Activated CD4-positive, alpha-beta memory T cell treated with anti-CD3 and anti-CD28 coated beads for 36 hours (primary cell): ENCODE results near the gene RPL32. TPM values are rescaled to one million over a fixed set of nuclear protein-coding genes. Genes with fewer than 3 reads are reported as not detected.
A peak's percentile ranks its signal among the peaks of the same experiment; 100 is the strongest.
"Not testable (repeated sequence)": the region's sequence is repeated elsewhere in the genome, so short reads cannot be mapped to it uniquely, and the experiment has no call there.

Source experiments
- CTCF ChIA-PET: fragments of 350-600 bp; sonication (Branson Sonifier 250); formaldehyde crosslinking; loops from one replicate; lab custom pipeline; 2021; ENCODE audit warnings: antibody characterized with exemption, inconsistent platforms; lab: Charles Lee
- POLR2A ChIA-PET: fragments of 350-600 bp; sonication (Branson Sonifier 250); formaldehyde crosslinking; loops from one replicate; lab custom pipeline; 2021; ENCODE audit warnings: antibody characterized with exemption; lab: Charles Lee
- DNase-seq: peaks from one replicate; pipeline ENCODE4 v3.0.0-alpha.2; 2020
- H3K27ac Mint-ChIP-seq: one replicate; pipeline ENCODE4 v1.8.0; 2021; ENCODE audit warnings: mixed read lengths
- H3K27me3 Mint-ChIP-seq: one replicate; pipeline ENCODE4 v1.8.0; 2021; ENCODE audit warnings: mixed read lengths
- H3K36me3 Mint-ChIP-seq: one replicate; pipeline ENCODE4 v1.8.0; 2021; ENCODE audit warnings: mixed read lengths
- H3K4me1 Mint-ChIP-seq: one replicate; pipeline ENCODE4 v1.8.0; 2021; ENCODE audit warnings: low read depth, mixed read lengths
- H3K4me3 Mint-ChIP-seq: one replicate; pipeline ENCODE4 v1.8.0; 2021; ENCODE audit warnings: mild to moderate bottlenecking, mixed read lengths
- H3K9me3 Mint-ChIP-seq: one replicate; pipeline ENCODE4 v1.8.0; 2021; ENCODE audit warnings: mixed read lengths
- intact Hi-C: fragments of 100-400 bp; cut with micrococcal nuclease; formaldehyde crosslinking; loops from one replicate; pipeline ENCODE4 v1.15.1; 2023
- total RNA-seq, 2 experiments: library from RNA; stranded (reverse); gene quantifications; one replicate each; pipeline ENCODE4 v1.2.3, GENCODE V29; 2021

Gene RPL32
- total RNA-seq, 2 experiments from 2014 or later, result 2,505 to 2,560 TPM

GRCh38 chr3:12798559-12799179, 42.7 kb downstream of the RPL32 start:
- no peaks in the 10 kb centered on the region for H3K36me3 Mint-ChIP-seq
- no peak for DNase-seq
- ChIA-PET POLR2A (no interaction called here), CTCF (interaction anchor here (2.3 to 3.8 kb wide), 3 partner anchors 9 to 11 kb away, joined by 7 to 22 read pairs (median 10); no protein-coding TSS in a partner anchor)
- peaks cover 6% of the 10 kb centered on the region for H3K4me1 Mint-ChIP-seq
- no peak overlapping the region for H3K4me3 Mint-ChIP-seq
- no peak overlapping the region for H3K27ac Mint-ChIP-seq
- intact Hi-C loops, result no loop called here
- H3K9me3 Mint-ChIP-seq, result no peaks in the 10 kb centered on the region
- peaks cover 2% of the 10 kb centered on the region for H3K27me3 Mint-ChIP-seq

GRCh38 chr3:12797892-12798558, 43.3 kb downstream of the RPL32 start:
- Mint-ChIP-seq H3K9me3 (no peaks in the 10 kb centered on the region), H3K36me3 (no peaks in the 10 kb centered on the region), H3K27ac (no peak overlapping the region), H3K27me3 (peaks cover 2% of the 10 kb centered on the region), H3K4me1 (peaks cover 6% of the 10 kb centered on the region), H3K4me3 (no peak overlapping the region)
- ChIA-PET CTCF (interaction anchor here (2.3 to 2.8 kb wide), 2 partner anchors 10 to 11 kb away, joined by 7 to 10 read pairs; no protein-coding TSS in a partner anchor), POLR2A (no interaction called here)
- no peak for DNase-seq
- intact Hi-C loops, result no loop called here

- Mint-ChIP-seq H3K27me3 (peaks cover 2% of the 10 kb centered on the region), H3K36me3 (no peaks in the 10 kb centered on the region), H3K4me1 (peaks cover 6% of the 10 kb centered on the region), H3K4me3 (no peak overlapping the region), H3K9me3 (no peaks in the 10 kb centered on the region), H3K27ac (no peak overlapping the region)
- intact Hi-C loops, result no loop called here
- ChIA-PET CTCF (interaction anchor here (2.8 to 3.4 kb wide), 2 partner anchors 10 to 12 kb away, joined by 10 to 18 read pairs; no protein-coding TSS in a partner anchor), POLR2A (interaction anchor here (1.2 kb wide), 1 partner anchor 38 kb away, joined by 3 read pairs; no protein-coding TSS in a partner anchor)
- no peak for DNase-seq
Measured at GRCh38 chr3:12797124-12797891, 44.1 kb downstream of the RPL32 start.

- Mint-ChIP-seq H3K27me3 (peaks cover 2% of the 10 kb centered on the region), H3K36me3 (no peaks in the 10 kb centered on the region), H3K27ac (no peak within 1 kb of the TSS), H3K4me1 (peaks cover 6% of the 10 kb centered on the region), H3K4me3 (peak within 1 kb of the TSS; percentile 72), H3K9me3 (no peaks in the 10 kb centered on the region)
- DNase-seq, result peak; percentile 45
- intact Hi-C loops, result no loop called here
- CTCF ChIA-PET, result interaction anchor here (2.8 to 3.4 kb wide), 2 partner anchors 9 to 13 kb away, joined by 10 to 18 read pairs; no protein-coding TSS in a partner anchor
- POLR2A ChIA-PET, result interaction anchor here (1.1 to 1.2 kb wide), 2 partner anchors 39 to 45 kb away, joined by 3 to 8 read pairs; partner anchors contain the start of gene RPL32
Measured at GRCh38 chr3:12796171-12797123, 44.9 kb downstream of the RPL32 start, which contains the start of gene CAND2. Gene CAND2 (plus strand): TSS chr3:12796680. CDS start chr3:12796721, 41 bp downstream.

GRCh38 chr3:12793701-12794100, 47.7 kb downstream of the RPL32 start:
- peaks cover 7% of the 10 kb centered on the region for H3K27me3 Mint-ChIP-seq
- no peak overlapping the region for H3K27ac Mint-ChIP-seq
- intact Hi-C loops, result no loop called here
- H3K4me1 Mint-ChIP-seq, result peaks cover 6% of the 10 kb centered on the region
- CTCF ChIA-PET, result interaction anchor here (3.4 kb wide), 1 partner anchor 16 kb away, joined by 18 read pairs; no protein-coding TSS in a partner anchor
- no peak for DNase-seq
- H3K9me3 Mint-ChIP-seq, result no peaks in the 10 kb centered on the region
- no peak overlapping the region for H3K4me3 Mint-ChIP-seq
- no peaks in the 10 kb centered on the region for H3K36me3 Mint-ChIP-seq
- POLR2A ChIA-PET, result no interaction called here

- Mint-ChIP-seq H3K4me1 (peaks cover 4% of the 10 kb centered on the region), H3K9me3 (no peaks in the 10 kb centered on the region), H3K27me3 (peaks cover 13% of the 10 kb centered on the region), H3K36me3 (no peaks in the 10 kb centered on the region), H3K27ac (no peak overlapping the region), H3K4me3 (no peak overlapping the region)
- no peak for DNase-seq
- intact Hi-C loops, result no loop called here
- CTCF ChIA-PET, result no interaction called here
- POLR2A ChIA-PET, result no interaction called here
Measured at GRCh38 chr3:12791430-12791829, 49.9 kb downstream of the RPL32 start.

- not testable (repeated sequence) for H3K27ac Mint-ChIP-seq, H3K9me3 Mint-ChIP-seq, DNase-seq, H3K36me3 Mint-ChIP-seq, H3K4me1 Mint-ChIP-seq, H3K4me3 Mint-ChIP-seq
- H3K27me3 Mint-ChIP-seq, result peaks cover 17% of the 10 kb centered on the region
- ChIA-PET CTCF (interaction anchor here (0.8 to 3.6 kb wide), 12 partner anchors 9 to 162 kb away, joined by 3 to 43 read pairs (median 4); partner anchors contain the start of genes CAND2 and RPL32), POLR2A (interaction anchor here (0.5 to 1.0 kb wide), 2 partner anchors 101 to 104 kb away, joined by 3 to 4 read pairs; no protein-coding TSS in a partner anchor)
- intact Hi-C loops, result loop anchor here (1.0 kb wide), 1 partner anchor 22 kb away; no protein-coding TSS in a partner anchor
Measured at GRCh38 chr3:12787967-12788690, 53.2 kb downstream of the RPL32 start.

- peaks cover 21% of the 10 kb centered on the region for H3K27me3 Mint-ChIP-seq
- intact Hi-C loops, result loop anchor here (1.0 kb wide), 1 partner anchor 23 kb away; no protein-coding TSS in a partner anchor
- peak; percentile 74 for DNase-seq
- not testable (repeated sequence) for H3K9me3 Mint-ChIP-seq, H3K36me3 Mint-ChIP-seq, H3K4me3 Mint-ChIP-seq, H3K27ac Mint-ChIP-seq, H3K4me1 Mint-ChIP-seq
- POLR2A ChIA-PET, result interaction anchor here (1.0 kb wide), 1 partner anchor 105 kb away, joined by 4 read pairs; no protein-coding TSS in a partner anchor
- CTCF ChIA-PET, result interaction anchor here (0.7 to 3.6 kb wide), 13 partner anchors 9 to 307 kb away, joined by 3 to 43 read pairs (median 4); partner anchors contain the start of genes CAND2 and RPL32
Measured at GRCh38 chr3:12787346-12787745, 54.0 kb downstream of the RPL32 start.

- peaks cover 24% of the 10 kb centered on the region for H3K27me3 Mint-ChIP-seq
- ChIA-PET CTCF (interaction anchor here (0.9 to 1.1 kb wide), 2 partner anchors 10 to 25 kb away, joined by 3 read pairs; no protein-coding TSS in a partner anchor), POLR2A (no interaction called here)
- no peak overlapping the region for H3K27ac Mint-ChIP-seq
- H3K36me3 Mint-ChIP-seq, result no peaks in the 10 kb centered on the region
- H3K4me3 Mint-ChIP-seq, result no peak overlapping the region
- no peak for DNase-seq
- no peaks in the 10 kb centered on the region for H3K9me3 Mint-ChIP-seq
- H3K4me1 Mint-ChIP-seq, result no peaks in the 10 kb centered on the region
- intact Hi-C loops, result no loop called here
Measured at GRCh38 chr3:12785096-12785495, 56.3 kb downstream of the RPL32 start.
